GM12878 (cell line): Measurements from ENCODE around the gene ABHD1. TPM values are rescaled to one million over a fixed set of nuclear protein-coding genes. Genes with fewer than 3 reads are reported as not detected.

ENCODE experiments used
- ATAC-seq: fragments of 200-7000 bp; cut with Tn5 transposase; 3 replicates; pipeline ENCODE4 v1.9.1; 2020; ENCODE audit warnings: mild to moderate bottlenecking, moderate library complexity
- BruUV-seq: library from RNA; stranded (reverse); fragments of 400-500 nt; replicated peaks from 2 replicates; lab custom pipeline; 2021; lab: Mats Ljungman, UMichigan
- CTCF ChIA-PET: fragments of 300-600 bp; sonication (Branson Sonifier 250); formaldehyde crosslinking; extraction: SDS; loops from one replicate; lab custom pipeline; 2021; ENCODE audit warnings: inconsistent platforms; lab: Yijun Ruan, JAX
- POLR2A ChIA-PET: fragments of 350-600 bp; formaldehyde crosslinking; extraction: SDS; loops from one replicate; lab custom pipeline; 2021; ENCODE audit warnings: inconsistent platforms; lab: Charles Lee
- RAD21 ChIA-PET: fragments of 300-600 bp; sonication (Branson Sonifier 250); formaldehyde crosslinking; loops from one replicate; lab custom pipeline; 2023; ENCODE audit warnings: antibody characterized with exemption; ENCODE audit not compliant: unreplicated experiment; lab: Charles Lee
- SMC1A ChIA-PET: fragments of 300-600 bp; sonication (Branson Sonifier 250); formaldehyde crosslinking; loops from one replicate; lab custom pipeline; 2023; ENCODE audit not compliant: unreplicated experiment, uncharacterized antibody; lab: Charles Lee
- DNase-seq: peaks from one replicate; pipeline ENCODE4 v3.0.0-alpha.2; 2011; ENCODE audit warnings: low read depth, low spot score
- FAIRE-seq: peaks from 3 replicates; lab custom pipeline; 2011; peaks lifted over from hg19 to GRCh38; lab: Jason Lieb, UNC
- H2AFZ ChIP-seq: 2 replicates; pipeline ENCODE4 v1.6.0; 2011; ENCODE audit warnings: low read depth, low read length, control low read depth; ENCODE audit not compliant: control insufficient read depth
- H3K27ac ChIP-seq: 2 replicates; pipeline ENCODE4 v1.5.1; 2011; ENCODE audit warnings: control low read depth; ENCODE audit not compliant: control insufficient read depth, insufficient read depth
- H3K27me3 ChIP-seq, 2 experiments: replicated peaks in 1 of 2; 2 replicates each; pipeline versions ENCODE4 v1.6.0 to v1.6.1; 2011; ENCODE audit warnings: low read length in 1 of 2; ENCODE audit not compliant: control insufficient read depth in 2 of 2, insufficient read depth in 2 of 2
- H3K36me3 ChIP-seq, 2 experiments: 2 replicates each; pipeline ENCODE4 v1.5.1; 2011; ENCODE audit warnings: low read length in 1 of 2; ENCODE audit not compliant: control insufficient read depth in 2 of 2, insufficient read depth in 2 of 2
- H3K4me1 ChIP-seq: 2 replicates; pipeline ENCODE4 v1.6.1; 2011; ENCODE audit warnings: mild to moderate bottlenecking, low read length, moderate library complexity, mixed read lengths; ENCODE audit not compliant: control insufficient read depth, insufficient read depth
- H3K4me2 ChIP-seq: 2 replicates; pipeline ENCODE4 v1.6.0; 2011; ENCODE audit warnings: control low read depth; ENCODE audit not compliant: control insufficient read depth, insufficient read depth
- H3K4me3 ChIP-seq: fragments of 200-600 bp; sonication (generic); 2 replicates; pipeline ENCODE4 v1.5.1; 2016
- H3K79me2 ChIP-seq: 2 replicates; pipeline ENCODE4 v1.6.0; 2011; ENCODE audit warnings: low read length; ENCODE audit not compliant: control insufficient read depth, insufficient read depth
- H3K9ac ChIP-seq: 2 replicates; pipeline ENCODE4 v1.8.0; 2011; ENCODE audit warnings: low read length, control low read depth, mixed read lengths; ENCODE audit not compliant: control insufficient read depth, insufficient read depth
- H3K9me3 ChIP-seq: replicated peaks from 3 replicates; pipeline ENCODE4 v1.5.1; 2011; ENCODE audit warnings: mild to moderate bottlenecking, low read length; ENCODE audit not compliant: control insufficient read depth, insufficient read depth
- H4K20me1 ChIP-seq: 2 replicates; pipeline ENCODE4 v1.6.0; 2011; ENCODE audit not compliant: control insufficient read depth, insufficient read depth
- BCL11A ChIP-seq: IDR thresholded peaks from 2 replicates; pipeline ENCODE4 v1.6.1; 2011; ENCODE audit warnings: low read depth, low read length
- CHD1 ChIP-seq: IDR thresholded peaks from 2 replicates; pipeline ENCODE4 v1.6.1; 2012; ENCODE audit warnings: low read depth, low read length, improper control_type of control experiment
- CHD2 ChIP-seq: IDR thresholded peaks from 2 replicates; pipeline ENCODE4 v1.6.1; 2011; ENCODE audit warnings: low read depth, low read length, improper control_type of control experiment, borderline replicate concordance
- CREM ChIP-seq: IDR thresholded peaks from 2 replicates; pipeline ENCODE4 v1.6.1; 2014; ENCODE audit warnings: antibody characterized with exemption, low read depth
- E2F8 ChIP-seq: fragments of 450-650 bp; IDR thresholded peaks from 2 replicates; pipeline ENCODE4 v1.6.1; 2018; ENCODE audit warnings: mild to moderate bottlenecking, low read depth, moderate library complexity; ENCODE audit not compliant: partially characterized antibody
- FOXK2 ChIP-seq: fragments of 450-650 bp; IDR thresholded peaks from 2 replicates; pipeline ENCODE4 v1.6.1; 2017; ENCODE audit warnings: mild to moderate bottlenecking, moderate library complexity
- GATAD2B ChIP-seq: fragments of 450-650 bp; conservative IDR thresholded peaks from 2 replicates; pipeline ENCODE4 v1.6.1; 2017; ENCODE audit warnings: low read depth, mild to moderate bottlenecking, moderate library complexity
- HDGF ChIP-seq: fragments of 450-650 bp; IDR thresholded peaks from 2 replicates; pipeline ENCODE4 v1.6.1; 2016; ENCODE audit warnings: antibody characterized with exemption
- KAT2A ChIP-seq: conservative IDR thresholded peaks from 2 replicates; pipeline ENCODE4 v1.6.1; 2011; ENCODE audit warnings: low read depth, low read length; ENCODE audit not compliant: control insufficient read depth
- LARP7 ChIP-seq: fragments of 450-650 bp; IDR thresholded peaks from 2 replicates; pipeline ENCODE4 v1.6.1; 2017; ENCODE audit warnings: mild to moderate bottlenecking
- PML ChIP-seq: IDR thresholded peaks from 2 replicates; pipeline ENCODE4 v1.6.1; 2012; ENCODE audit warnings: low read length, inconsistent platforms
- POLR2AphosphoS5 ChIP-seq: IDR thresholded peaks from 2 replicates; pipeline ENCODE4 v1.6.1; 2011; ENCODE audit warnings: mild to moderate bottlenecking, low read length, inconsistent platforms
- ZNF24 ChIP-seq: fragments of 450-650 bp; IDR thresholded peaks from 2 replicates; pipeline ENCODE4 v1.6.1; 2017; ENCODE audit warnings: antibody characterized with exemption, mild to moderate bottlenecking
- ZNF622 ChIP-seq: fragments of 450-650 bp; IDR thresholded peaks from 2 replicates; pipeline ENCODE4 v1.6.1; 2017; ENCODE audit warnings: mild to moderate bottlenecking, inconsistent platforms
- ZNF687 ChIP-seq: fragments of 450-650 bp; IDR thresholded peaks from 2 replicates; pipeline ENCODE4 v1.6.1; 2017; ENCODE audit warnings: mild to moderate bottlenecking, moderate library complexity
- WGBS: methylation state at CpG from one replicate; pipeline ENCODE4 v1.1.6; 2016; ENCODE audit warnings: low lambda C conversion rate; ENCODE audit not compliant: insufficient replicate concordance, insufficient coverage; ENCODE audit errors: missing lambda C conversion rate; 5-methylcytosine and 5-hydroxymethylcytosine counted together
- in situ Hi-C: fragments of 300-500 bp; cut with MboI; formaldehyde crosslinking; loops from 9 replicates; pipeline ENCODE4 v1.14.3; 2018; ENCODE audit warnings: mixed read lengths
- intact Hi-C: fragments of 100-400 bp; cut with micrococcal nuclease; formaldehyde crosslinking; loops from one replicate; pipeline ENCODE4 v1.14.2; 2022; ENCODE audit not compliant: unreplicated experiment
- polyA plus RNA-seq, 11 experiments: library from polyadenylated mRNA; depleted of rRNA in 4 of 11; unstranded in 6 of 11; stranded (reverse) in 5 of 11; fragments of >200 nt; fragmentation: Nextera tagmentation in 4 of 11; fragmentation: Illumina TruSeq in 1 of 11; extraction: Ambion mirVana in 4 of 11; extraction: Trizol in 1 of 11; gene quantifications; 1 replicate in 1 of 11; 2 replicates in 10 of 11; pipeline versions ENCODE4 v1.2.1 to v1.2.3, GENCODE V29; 2011 to 2016; ENCODE audit warnings: inconsistent platforms in 2 of 11, missing spikeins in 2 of 11, low read depth in 1 of 11
- total RNA-seq, 4 experiments: library from RNA; depleted of rRNA in 3 of 4; stranded (reverse); fragments of >200 nt in 3 of 4; fragmentation: Illumina TruSeq in 1 of 4; extraction: Trizol in 1 of 4; gene quantifications; 2 replicates each; pipeline versions ENCODE4 v1.2.1 to v1.2.3, GENCODE V29; 2013 to 2021

The ABHD1 gene
- total and polyA plus RNA-seq, 10 of the 15 experiments (the other 5 are each of a cell fraction or from before 2014, with no cell fraction given) = 0.04 to 0.35 (median 0.17) TPM; not detected in 2

GRCh38 chr2:27134781-27135477 is 11.3 kb downstream of the ABHD1 start (continued):
- TF ChIP-seq ZNF687 (no peak), HDGF (0 out of 2 replicates have a peak, but pooled peaks have one; percentile 53)

GRCh38 chr2:27135478-27135955 is 11.9 kb downstream of the ABHD1 start:
- peaks cover 9 to 17% of the 10 kb centered on the region in 2 experiments for H3K36me3 ChIP-seq
- no peak overlapping the region for H3K27ac ChIP-seq
- no peaks in the 10 kb centered on the region for H3K9me3 ChIP-seq
- DNase-seq = no peak
- FAIRE-seq = no peak
- SMC1A ChIA-PET = no interaction called here
- peaks cover 8% of the 10 kb centered on the region for H3K4me1 ChIP-seq
- no peaks in the 10 kb centered on the region for H4K20me1 ChIP-seq
- intact Hi-C loops (no loop called here), in situ Hi-C loops (no loop called here)
- H2AFZ ChIP-seq = peak overlapping the region; percentile 93; the same call in 1 of the 2 replicates
- BruUV-seq = no TSS peak
- no peaks in the 10 kb centered on the region for H3K27me3 ChIP-seq
- H3K4me2 ChIP-seq = no peak overlapping the region
- peaks cover 19% of the 10 kb centered on the region for H3K79me2 ChIP-seq
- no peak overlapping the region for H3K4me3 ChIP-seq
- H3K9ac ChIP-seq = no peak overlapping the region
- RAD21 ChIA-PET = no interaction called here
- POLR2A ChIA-PET = interaction anchor here (1.4 kb wide), 1 partner anchor 15 kb away, joined by 3 read pairs; no protein-coding TSS in a partner anchor
- CTCF ChIA-PET = interaction anchor here (0.6 to 2.1 kb wide), 3 partner anchors 24 to 35 kb away, joined by 3 to 18 read pairs (median 3); no protein-coding TSS in a partner anchor
- ATAC-seq = no peak
- WGBS = 69% methylated on average over 12 of the region's 12 CpGs
- TF ChIP-seq ZNF24 (no peak), KAT2A (no peak), LARP7 (no peak), FOXK2 (no peak), E2F8 (no peak), ZNF622 (no peak), PML (no peak), CREM (no peak), CHD1 (no peak), BCL11A (no peak), CHD2 (no peak), POLR2AphosphoS5 (no peak), GATAD2B (no peak)
